ENCODE results near the gene DGKG.

GRCh38 chr3:186235554-186235953 is 126.5 kb downstream of the DGKG start:
- TF ChIP-seq CTCF (IDR thresholded peaks at IDR 0.05) (no peak), POLR2A (IDR thresholded peaks at IDR 0.05) (no peak)
